Erythroblast (primary cell): Measurements from ENCODE around the gene FKBP6.

Experiments used
- DNase-seq, 2 experiments: peaks; one replicate each; lab custom pipeline; 2025; lab: John Stamatoyannopoulos, UW
- GATA1 ChIP-seq: IDR thresholded peaks from 2 replicates; pipeline ENCODE4 v1.6.1; 2011; ENCODE audit warnings: low read depth, mild to moderate bottlenecking, control low read depth, low read length, moderate library complexity
- POLR2A ChIP-seq: IDR thresholded peaks from 2 replicates; pipeline ENCODE4 v1.6.1; 2011; ENCODE audit warnings: mild to moderate bottlenecking, low read length

FKBP6 gene

GRCh38 chr7:73341877-73342276, 13.9 kb downstream of the FKBP6 start:
- TF ChIP-seq GATA1 (no peak), POLR2A (no peak)
- DNase-seq = no peak

- no peak for TF ChIP-seq GATA1
- no peak for DNase-seq
Measured at GRCh38 chr7:73342645-73343044, 14.7 kb downstream of the FKBP6 start.

- TF ChIP-seq POLR2A = no peak
- no peak for TF ChIP-seq GATA1
- DNase-seq = no peak
Measured at GRCh38 chr7:73343671-73344380, 15.9 kb downstream of the FKBP6 start.

GRCh38 chr7:73345538-73345937, 17.6 kb downstream of the FKBP6 start:
- TF ChIP-seq GATA1 (no peak), POLR2A (no peak)
- DNase-seq = no peak

DNA sequence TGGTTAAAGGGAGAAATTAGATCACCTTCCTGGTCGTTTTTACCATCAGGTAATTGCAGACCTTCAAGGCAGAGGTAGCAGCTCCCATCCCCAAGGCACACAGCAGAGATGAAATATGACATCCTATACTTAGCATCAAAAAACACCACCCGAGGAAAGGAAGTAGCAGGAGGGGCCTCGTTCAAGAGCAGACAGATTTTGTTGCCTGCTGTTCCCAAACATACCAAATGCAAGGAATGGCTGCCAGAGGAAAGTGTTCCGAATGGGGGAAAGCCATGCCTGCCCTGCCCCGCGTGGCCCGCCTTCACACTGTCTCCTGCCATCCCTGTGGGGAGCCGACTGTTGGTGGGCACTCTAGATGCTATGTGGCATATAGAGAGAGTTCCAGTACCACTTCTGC, 18.0 kb downstream of the FKBP6 start:
- DNase-seq = no peak
- no peak for TF ChIP-seq POLR2A
- no peak for TF ChIP-seq GATA1

- TF ChIP-seq POLR2A = no peak
- no peak for TF ChIP-seq GATA1
- DNase-seq = no peak
Measured at GRCh38 chr7:73349763-73350162, 21.8 kb downstream of the FKBP6 start.

GRCh38 chr7:73350306-73351068, 22.5 kb downstream of the FKBP6 start:
- DNase-seq = no peak
- TF ChIP-seq POLR2A = no peak
- no peak for TF ChIP-seq GATA1

GRCh38 chr7:73351447-73352167, 23.6 kb downstream of the FKBP6 start:
- no peak for TF ChIP-seq POLR2A
- TF ChIP-seq GATA1 = no peak
- no peak for DNase-seq

- no peak for DNase-seq
- TF ChIP-seq POLR2A = no peak
- no peak for TF ChIP-seq GATA1
Measured at GRCh38 chr7:73352784-73353183, 24.8 kb downstream of the FKBP6 start.

DNA sequence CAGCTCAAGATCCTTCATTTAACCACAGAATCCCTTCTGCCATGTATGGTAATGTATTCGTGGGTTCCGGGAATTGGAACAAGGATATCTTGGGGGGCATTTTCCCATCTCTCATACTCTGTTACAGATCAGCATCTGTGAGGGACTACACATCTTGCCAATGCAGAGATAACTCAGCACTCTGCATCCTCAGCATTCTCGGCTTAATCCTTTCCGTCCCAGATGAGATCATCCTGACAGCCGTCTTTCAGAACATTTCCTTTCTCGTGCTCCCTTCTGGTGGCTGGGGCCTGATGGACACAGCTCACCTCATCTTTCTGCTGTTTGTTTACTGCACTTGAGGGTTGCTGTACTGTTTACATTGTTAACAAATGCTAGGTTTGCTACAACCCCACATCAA, 25.3 kb downstream of the FKBP6 start:
- TF ChIP-seq GATA1 (no peak), POLR2A (no peak)

GRCh38 chr7:73354196-73354595, 26.2 kb downstream of the FKBP6 start:
- DNase-seq = no peak
- no peak for TF ChIP-seq POLR2A
- no peak for TF ChIP-seq GATA1

More for the DNA sequence above, 25.3 kb downstream of the FKBP6 start:
- DNase-seq = no peak

DNA sequence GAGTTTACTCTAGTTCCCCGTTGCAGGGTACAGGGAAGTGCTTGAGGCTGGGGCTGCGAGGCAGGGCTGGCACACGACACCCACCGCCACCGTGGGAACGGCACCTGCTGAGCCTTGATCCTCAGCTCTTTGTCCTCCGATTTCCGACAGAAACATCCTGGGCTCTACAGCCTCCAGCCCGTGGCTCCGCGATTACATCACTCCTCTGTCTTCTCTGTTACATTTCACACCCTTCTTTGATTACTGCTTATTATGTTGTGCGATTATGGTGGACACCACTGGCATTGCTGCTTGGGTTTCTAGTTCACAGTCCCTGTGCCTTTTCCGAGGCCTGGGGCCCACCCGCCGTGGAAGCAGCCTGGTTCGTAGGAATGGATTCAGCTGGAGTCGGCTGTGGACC, 26.9 kb downstream of the FKBP6 start:
- no peak for DNase-seq
- TF ChIP-seq POLR2A (no peak), GATA1 (no peak)

DNA sequence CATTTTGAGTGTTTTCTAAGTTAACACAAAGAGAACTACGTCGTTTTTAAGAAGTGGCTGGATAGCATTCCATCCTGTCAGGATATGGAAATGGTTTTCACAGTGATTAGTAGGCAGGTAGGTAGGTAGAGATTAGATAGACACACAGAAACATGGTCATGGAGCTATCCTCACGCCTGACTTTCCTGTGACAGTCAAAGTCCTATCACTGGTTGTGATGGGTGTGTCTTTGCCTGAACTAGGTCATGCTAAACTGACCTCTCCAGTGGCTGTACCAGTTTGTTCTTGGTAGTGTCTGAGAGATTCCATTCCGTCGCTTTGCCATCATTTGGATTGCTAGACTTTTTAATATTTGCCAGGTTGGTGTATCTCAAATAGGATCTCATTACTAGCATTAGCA, 28.2 kb downstream of the FKBP6 start:
- no peak for DNase-seq
- no peak for TF ChIP-seq GATA1
- no peak for TF ChIP-seq POLR2A

DNA sequence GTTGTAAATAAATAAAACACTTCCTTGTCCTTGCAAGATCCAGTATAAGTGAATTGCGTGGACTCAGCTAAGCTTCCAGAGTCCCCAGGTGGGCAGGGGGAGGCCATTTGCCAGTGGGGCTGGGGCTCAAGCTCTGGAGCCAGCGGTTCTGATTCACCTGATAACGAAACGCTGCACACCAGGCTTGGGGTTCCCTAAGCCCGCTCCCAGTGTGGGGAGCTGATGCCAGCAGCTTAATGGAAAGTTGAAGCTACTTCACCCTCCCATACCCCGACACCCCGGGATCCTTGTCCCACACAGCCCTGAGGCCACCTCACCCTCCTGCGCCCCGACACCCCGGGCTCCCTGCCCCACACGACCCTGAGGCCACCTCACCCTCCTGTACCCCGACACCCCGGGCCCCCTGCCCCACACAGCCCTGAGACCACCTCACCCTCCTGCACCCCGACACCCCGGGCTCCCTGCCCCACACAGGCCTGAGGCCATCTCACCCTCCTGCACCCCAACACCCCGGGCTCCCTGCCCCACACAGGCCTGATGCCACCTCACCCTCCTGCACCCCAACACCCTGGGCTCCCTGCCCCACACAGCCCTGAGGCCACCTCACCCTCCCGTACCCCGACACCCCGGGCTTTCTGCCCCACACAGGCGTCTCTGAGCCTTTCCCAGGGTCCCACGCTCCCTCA, 30.8 kb downstream of the FKBP6 start:
- TF ChIP-seq GATA1 = no peak
- TF ChIP-seq POLR2A = no peak
- DNase-seq = no peak
